ENCODE data around the gene RAB7B. TPM values are rescaled to one million over a fixed set of nuclear protein-coding genes. Genes with fewer than 3 reads are reported as not detected.
"Not testable (repeated sequence)": the region's sequence is repeated elsewhere in the genome, so short reads cannot be mapped to it uniquely, and the experiment has no call there.

Gene RAB7B
- total and polyA plus RNA-seq, 9 donors: 0.12 to 11.5 (median 3.6) TPM

DNA sequence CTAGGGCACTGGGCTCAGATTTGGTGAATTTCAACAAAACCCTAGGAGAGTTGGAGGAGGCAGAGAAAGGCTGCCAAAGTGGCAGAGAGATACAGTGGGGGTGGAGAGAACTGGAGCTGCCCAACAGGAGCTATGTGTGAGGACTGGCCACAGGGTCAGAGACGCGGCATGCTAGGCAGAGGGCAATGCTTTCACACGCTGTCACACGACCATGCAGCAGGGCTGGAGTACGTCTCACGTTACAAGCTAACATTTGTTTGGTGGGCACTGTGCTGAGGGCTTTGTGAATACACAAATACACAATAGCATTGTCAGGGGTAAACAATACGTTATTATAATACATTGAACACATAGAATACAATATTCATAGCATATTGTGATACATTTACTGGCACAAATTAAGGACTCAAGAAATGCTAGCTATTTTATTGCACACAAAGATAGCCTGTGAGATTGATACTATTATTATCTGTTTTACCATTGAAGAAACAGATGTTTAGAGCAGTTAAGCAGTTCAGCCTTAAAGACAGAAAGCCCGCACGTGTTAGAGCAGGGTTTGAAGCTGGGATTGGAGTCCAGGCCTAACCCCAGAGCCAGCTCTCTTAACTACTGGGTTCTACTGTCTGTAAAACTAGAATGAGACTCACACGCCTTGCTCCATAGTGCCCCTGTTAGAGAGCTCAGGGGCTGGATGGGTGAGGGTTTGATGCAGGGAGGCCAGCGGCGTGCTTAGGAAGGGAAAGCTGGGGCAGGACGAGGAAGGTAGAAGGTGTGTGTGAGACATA lies 4.5 kb downstream of the RAB7B start:
- H3K4me1 ChIP-seq (ENCODE audit: insufficient read depth): peaks cover 8% of the 10 kb centered on the region
- TF ChIP-seq POLR2A (IDR thresholded peaks at IDR 0.05) (no peak), EP300 (IDR thresholded peaks at IDR 0.05) (no peak)
- TF ChIP-seq, protein P1, sequence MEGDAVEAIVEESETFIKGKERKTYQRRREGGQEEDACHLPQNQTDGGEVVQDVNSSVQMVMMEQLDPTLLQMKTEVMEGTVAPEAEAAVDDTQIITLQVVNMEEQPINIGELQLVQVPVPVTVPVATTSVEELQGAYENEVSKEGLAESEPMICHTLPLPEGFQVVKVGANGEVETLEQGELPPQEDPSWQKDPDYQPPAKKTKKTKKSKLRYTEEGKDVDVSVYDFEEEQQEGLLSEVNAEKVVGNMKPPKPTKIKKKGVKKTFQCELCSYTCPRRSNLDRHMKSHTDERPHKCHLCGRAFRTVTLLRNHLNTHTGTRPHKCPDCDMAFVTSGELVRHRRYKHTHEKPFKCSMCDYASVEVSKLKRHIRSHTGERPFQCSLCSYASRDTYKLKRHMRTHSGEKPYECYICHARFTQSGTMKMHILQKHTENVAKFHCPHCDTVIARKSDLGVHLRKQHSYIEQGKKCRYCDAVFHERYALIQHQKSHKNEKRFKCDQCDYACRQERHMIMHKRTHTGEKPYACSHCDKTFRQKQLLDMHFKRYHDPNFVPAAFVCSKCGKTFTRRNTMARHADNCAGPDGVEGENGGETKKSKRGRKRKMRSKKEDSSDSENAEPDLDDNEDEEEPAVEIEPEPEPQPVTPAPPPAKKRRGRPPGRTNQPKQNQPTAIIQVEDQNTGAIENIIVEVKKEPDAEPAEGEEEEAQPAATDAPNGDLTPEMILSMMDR (IDR thresholded peaks at IDR 0.05): no peak
- WGBS, 3 donors: 82 to 90% (median 88%) methylated on average over 13 of the region's 13 CpGs
- intact Hi-C loops (cut with DNase I): no loop called here
- H3K27me3 ChIP-seq: no peaks in the 10 kb centered on the region
- no peaks in the 10 kb centered on the region for H3K36me3 ChIP-seq
- no peak overlapping the region for H3K4me3 ChIP-seq
- no peak overlapping the region for H3K27ac ChIP-seq
- no peak for DNase-seq
- no peaks in the 10 kb centered on the region for H3K9me3 ChIP-seq

DNA sequence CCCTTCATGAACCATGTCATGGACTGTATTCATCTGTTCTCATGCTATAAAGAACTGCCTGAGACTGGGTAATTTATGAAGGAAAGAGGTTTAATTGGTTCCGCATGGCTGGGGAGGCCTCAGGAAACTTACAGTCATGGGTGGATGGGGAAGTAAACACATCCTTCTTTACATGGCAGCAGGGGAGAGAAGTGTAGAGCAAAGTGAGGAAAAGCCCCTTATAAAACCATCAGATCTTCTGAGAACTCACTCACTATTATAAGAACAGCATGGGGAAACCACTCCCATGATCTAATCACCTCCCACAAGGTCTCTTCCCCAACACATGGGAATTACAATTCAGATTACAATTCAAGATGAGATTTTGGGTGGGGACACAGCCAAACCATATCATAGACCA lies 6.6 kb downstream of the RAB7B start:
- H3K36me3 ChIP-seq; H3K27me3 ChIP-seq; H3K27ac ChIP-seq; intact Hi-C loops (cut with DNase I); DNase-seq; H3K4me1 ChIP-seq (ENCODE audit: insufficient read depth); H3K9me3 ChIP-seq; H3K4me3 ChIP-seq: not testable (repeated sequence)
- WGBS, 3 donors: 88 to 100% (median 97%) methylated on average over 1 of the region's 1 CpG

DNA sequence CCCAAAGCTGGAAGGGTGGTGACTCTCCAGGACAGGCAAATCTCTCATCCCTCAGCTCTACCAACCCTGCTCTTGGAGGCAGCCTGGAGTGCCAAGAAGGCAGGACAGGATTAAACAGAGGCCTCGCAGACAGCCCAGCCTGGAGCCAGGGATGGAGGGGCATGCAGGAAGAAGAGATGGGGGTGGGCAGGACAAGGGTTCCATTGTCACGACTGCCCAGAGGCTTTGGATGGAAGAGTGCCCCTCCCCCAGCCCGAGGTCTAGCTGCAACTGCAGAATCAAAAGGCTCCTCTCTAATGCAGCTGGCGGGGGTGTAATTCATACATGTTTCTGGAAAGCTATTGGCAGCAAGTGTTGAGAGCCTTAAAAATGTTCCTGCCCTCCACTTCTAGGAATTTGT lies 8.8 kb downstream of the RAB7B start:
- DNase-seq: no peak

GRCh38 chr1:205993068-205993467 lies 10.1 kb downstream of the RAB7B start:
- TF ChIP-seq EP300 (IDR thresholded peaks at IDR 0.05) (no peak), POLR2A (IDR thresholded peaks at IDR 0.05) (no peak)
- TF ChIP-seq, protein P1 (IDR thresholded peaks at IDR 0.05): no peak
- Histone ChIP-seq H3K27me3 (no peaks in the 10 kb centered on the region), H3K36me3 (no peaks in the 10 kb centered on the region), H3K4me1 (ENCODE audit: insufficient read depth) (no peaks in the 10 kb centered on the region), H3K27ac (no peak overlapping the region), H3K4me3 (no peak overlapping the region), H3K9me3 (no peaks in the 10 kb centered on the region)
- intact Hi-C loops (cut with DNase I): no loop called here
- WGBS, 3 donors: 51 to 100% (median 95%) methylated on average over 1 of the region's 1 CpG
- DNase-seq: no peak

More for the DNA sequence above, 8.8 kb downstream of the RAB7B start:
- Histone ChIP-seq H3K36me3 (no peaks in the 10 kb centered on the region), H3K4me1 (ENCODE audit: insufficient read depth) (no peaks in the 10 kb centered on the region), H3K9me3 (no peaks in the 10 kb centered on the region), H3K27ac (no peak overlapping the region), H3K4me3 (no peak overlapping the region), H3K27me3 (no peaks in the 10 kb centered on the region)
- TF ChIP-seq EP300 (IDR thresholded peaks at IDR 0.05) (no peak), POLR2A (IDR thresholded peaks at IDR 0.05) (no peak)
- TF ChIP-seq, protein P1 (IDR thresholded peaks at IDR 0.05): no peak
- intact Hi-C loops (cut with DNase I): no loop called here
- 45 to 56% (median 51%) methylated on average over 4 of the region's 4 CpGs for WGBS, 3 donors

GRCh38 chr1:205992218-205992882 lies 10.8 kb downstream of the RAB7B start:
- TF ChIP-seq POLR2A (IDR thresholded peaks at IDR 0.05) (no peak), EP300 (IDR thresholded peaks at IDR 0.05) (no peak)
- TF ChIP-seq, protein P1 (IDR thresholded peaks at IDR 0.05): no peak
- no peaks in the 10 kb centered on the region for H3K4me1 ChIP-seq (ENCODE audit: insufficient read depth)
- no peak overlapping the region for H3K4me3 ChIP-seq
- H3K36me3 ChIP-seq: no peaks in the 10 kb centered on the region
- no peaks in the 10 kb centered on the region for H3K27me3 ChIP-seq
- H3K9me3 ChIP-seq: no peaks in the 10 kb centered on the region
- DNase-seq: no peak
- no peak overlapping the region for H3K27ac ChIP-seq
- WGBS, 3 donors: 96% methylated on average over 14 of the region's 14 CpGs
- intact Hi-C loops (cut with DNase I): no loop called here

Data from ovary (tissue), 9 donors.